ENCODE data around the gene UCN2. TPM values are rescaled to one million over a fixed set of nuclear protein-coding genes. Genes with fewer than 3 reads are reported as not detected.

Gene UCN2
- total RNA-seq, 1 experiment from 2014 or later: 0.68 TPM

DNA sequence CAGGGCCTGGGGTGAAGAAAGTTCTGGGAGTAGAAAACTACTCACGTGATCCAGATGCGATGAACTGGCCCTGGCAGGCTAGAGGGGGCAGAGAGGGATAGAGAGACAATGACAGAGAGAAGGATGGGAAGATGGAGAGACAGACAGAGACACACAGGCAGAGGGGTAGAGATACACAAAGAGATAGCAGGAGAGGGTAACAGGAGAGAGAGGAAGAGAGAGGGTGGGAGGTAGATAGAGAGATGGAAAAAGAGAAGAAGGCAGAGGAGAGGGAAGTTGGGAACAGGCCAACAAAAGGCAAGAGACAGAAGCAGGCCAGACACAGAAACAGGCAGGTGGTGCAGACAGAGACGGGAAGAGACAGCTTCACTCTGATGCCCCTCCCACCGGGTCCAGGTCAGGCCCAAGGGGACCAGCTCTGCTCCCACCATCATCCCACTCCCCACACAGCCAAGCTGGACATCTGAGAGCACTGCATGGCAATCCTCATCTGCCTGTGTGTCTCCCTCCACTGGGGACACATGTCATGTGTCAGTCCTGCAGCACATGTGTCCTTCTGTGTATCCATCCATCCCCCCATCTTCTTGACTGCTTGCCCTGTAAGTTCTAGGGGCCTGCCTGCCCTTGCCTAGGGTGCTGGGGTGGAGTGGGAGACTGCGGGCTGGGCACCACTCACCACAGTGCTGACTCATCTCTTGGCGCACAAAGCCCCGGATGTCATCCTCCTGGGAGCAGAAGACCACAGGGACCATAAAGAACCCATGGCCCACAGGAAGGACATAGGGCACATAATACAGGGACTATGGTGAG, 2.2 kb upstream of the UCN2 start:
- H3K4me3 Mint-ChIP-seq: no peak overlapping the region
- Histone ChIP-seq H2AFZ (ENCODE audit: low read length) (no peak overlapping the region), H3K9ac (ENCODE audit: extremely low read depth, insufficient read length, low read length) (no peak overlapping the region), H3K18ac (ENCODE audit: insufficient read length, low read depth, low read length) (no peak overlapping the region), H2BK15ac (ENCODE audit: low read depth, low read length) (no peak overlapping the region), H4K91ac (ENCODE audit: insufficient read length, low read depth, low read length) (no peak overlapping the region), H2AK5ac (ENCODE audit: insufficient read length, low read length) (no peak overlapping the region), H3K79me2 (ENCODE audit: insufficient read depth, low read length) (no peaks in the 10 kb centered on the region), H3K79me1 (ENCODE audit: insufficient read depth, low read depth, low read length, poor library complexity, severe bottlenecking) (no peaks in the 10 kb centered on the region), H3K4me1 (ENCODE audit: insufficient read depth, low read length) (peaks cover 2% of the 10 kb centered on the region; the same call in 1 of the 2 replicates), H3K23ac (ENCODE audit: insufficient read length, low read depth, low read length) (no peak overlapping the region), H3K4ac (ENCODE audit: low read depth, low read length) (no peak overlapping the region), H2BK120ac (ENCODE audit: low read depth, low read length, poor library complexity, severe bottlenecking) (no peak overlapping the region), H3K23me2 (ENCODE audit: insufficient read length, low read depth, low read length, poor library complexity, severe bottlenecking) (no peaks in the 10 kb centered on the region), H4K5ac (ENCODE audit: insufficient read length, low read depth, low read length) (no peak overlapping the region), H4K8ac (replicated peaks; ENCODE audit: insufficient read length, low read depth, low read length) (no peak overlapping the region), H3K9me3 (ENCODE audit: control insufficient read depth, low read depth, low read length) (no peaks in the 10 kb centered on the region), H3K56ac (ENCODE audit: insufficient read length, low read depth, low read length) (no peak overlapping the region), H3T11ph (ENCODE audit: low read length) (no peak overlapping the region), H2BK12ac (ENCODE audit: insufficient read length, low read depth, low read length) (no peak overlapping the region), H2BK20ac (ENCODE audit: low read depth, low read length, poor library complexity, severe bottlenecking) (no peak overlapping the region), H3K27me3 (ENCODE audit: insufficient read depth, low read length) (no peaks in the 10 kb centered on the region), H4K20me1 (ENCODE audit: control insufficient read depth, insufficient read depth, insufficient read length) (no peaks in the 10 kb centered on the region), H3K14ac (ENCODE audit: insufficient read depth, low read length) (no peak overlapping the region), H3K27ac (ENCODE audit: insufficient read length, low read depth, low read length) (no peak overlapping the region), H2BK5ac (ENCODE audit: insufficient read length, low read length) (no peak overlapping the region), H3K4me2 (ENCODE audit: insufficient read depth, insufficient read length, low read length) (no peak overlapping the region)
- H3K36me3 Mint-ChIP-seq (ENCODE audit: insufficient read depth in 1 of 3, low read depth in 3 of 3): peaks cover 0 to 18% (median 0%) of the 10 kb centered on the region in 3 experiments; a peak in 3 of 7 replicates
- no CpG with 5 or more reads among the region's 7 CpGs for WGBS (ENCODE audit: extremely low coverage, insufficient read length, low lambda C conversion rate)
- H3K27ac Mint-ChIP-seq: peak overlapping the region in 1 of 3 experiments; percentile 0; a peak in 3 of 7 replicates
- no peaks in the 10 kb centered on the region; a peak in 1 of 5 replicates for H3K9me3 Mint-ChIP-seq
- TF ChIP-seq, protein P1, sequence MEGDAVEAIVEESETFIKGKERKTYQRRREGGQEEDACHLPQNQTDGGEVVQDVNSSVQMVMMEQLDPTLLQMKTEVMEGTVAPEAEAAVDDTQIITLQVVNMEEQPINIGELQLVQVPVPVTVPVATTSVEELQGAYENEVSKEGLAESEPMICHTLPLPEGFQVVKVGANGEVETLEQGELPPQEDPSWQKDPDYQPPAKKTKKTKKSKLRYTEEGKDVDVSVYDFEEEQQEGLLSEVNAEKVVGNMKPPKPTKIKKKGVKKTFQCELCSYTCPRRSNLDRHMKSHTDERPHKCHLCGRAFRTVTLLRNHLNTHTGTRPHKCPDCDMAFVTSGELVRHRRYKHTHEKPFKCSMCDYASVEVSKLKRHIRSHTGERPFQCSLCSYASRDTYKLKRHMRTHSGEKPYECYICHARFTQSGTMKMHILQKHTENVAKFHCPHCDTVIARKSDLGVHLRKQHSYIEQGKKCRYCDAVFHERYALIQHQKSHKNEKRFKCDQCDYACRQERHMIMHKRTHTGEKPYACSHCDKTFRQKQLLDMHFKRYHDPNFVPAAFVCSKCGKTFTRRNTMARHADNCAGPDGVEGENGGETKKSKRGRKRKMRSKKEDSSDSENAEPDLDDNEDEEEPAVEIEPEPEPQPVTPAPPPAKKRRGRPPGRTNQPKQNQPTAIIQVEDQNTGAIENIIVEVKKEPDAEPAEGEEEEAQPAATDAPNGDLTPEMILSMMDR (conservative IDR thresholded peaks at IDR 0.05): no peak
- DNase-seq: no peak
- H3K27me3 Mint-ChIP-seq (ENCODE audit: low read depth): peaks cover 2% of the 10 kb centered on the region; the same call in 1 of the 2 replicates
- peaks cover 22 to 24% of the 10 kb centered on the region in 2 experiments for H3K4me1 Mint-ChIP-seq
